H1 (cell line): Measurements from ENCODE around the gene CFAP74. TPM values are rescaled to one million over a fixed set of nuclear protein-coding genes. Genes with fewer than 3 reads are reported as not detected.

Experiments
- CTCF ChIA-PET: fragments of 300-600 bp; sonication (Branson Sonifier 250); formaldehyde crosslinking; loops from one replicate; lab custom pipeline; 2021; ENCODE audit not compliant: partially characterized antibody; lab: Charles Lee
- POLR2A ChIA-PET: fragments of 300-600 bp; sonication (Branson Sonifier 250); formaldehyde crosslinking; loops from one replicate; lab custom pipeline; 2021; ENCODE audit warnings: inconsistent platforms; ENCODE audit not compliant: partially characterized antibody; lab: Charles Lee
- DNase-seq, 2 experiments: peaks; one replicate each; pipeline versions ENCODE4 v3.0.0 to v3.0.0-alpha.2; 2010 to 2022; ENCODE audit warnings: low spot score in 2 of 2, low read depth in 1 of 2, mixed read lengths in 1 of 2
- FAIRE-seq: peaks from 2 replicates; lab custom pipeline; 2011; peaks lifted over from hg19 to GRCh38; lab: Jason Lieb, UNC
- H2AFZ ChIP-seq: 2 replicates; pipeline ENCODE4 v1.8.1; 2012; ENCODE audit warnings: low read length, inconsistent platforms
- H2AK5ac ChIP-seq: 2 replicates; pipeline ENCODE4 v1.6.1; 2013; ENCODE audit warnings: low read depth, low read length
- H2BK120ac ChIP-seq: replicated peaks from 2 replicates; pipeline ENCODE3; 2013; ENCODE audit warnings: low read depth, low read length, inconsistent platforms
- H2BK12ac ChIP-seq: 2 replicates; pipeline ENCODE4 v1.6.1; 2013; ENCODE audit warnings: low read depth, low read length
- H2BK15ac ChIP-seq: 2 replicates; pipeline ENCODE4 v1.6.1; 2013; ENCODE audit warnings: low read length
- H2BK20ac ChIP-seq: 2 replicates; pipeline ENCODE4 v1.6.1; 2013; ENCODE audit warnings: low read length
- H2BK5ac ChIP-seq: 2 replicates; pipeline ENCODE4 v1.6.1; 2013; ENCODE audit warnings: low read depth, low read length
- H3K14ac ChIP-seq: 2 replicates; pipeline ENCODE4 v1.6.1; 2013; ENCODE audit warnings: inconsistent platforms; ENCODE audit not compliant: insufficient read length
- H3K18ac ChIP-seq: 2 replicates; pipeline ENCODE4 v1.6.1; 2013; ENCODE audit warnings: low read length; ENCODE audit errors: extremely low read depth
- H3K23ac ChIP-seq: 2 replicates; pipeline ENCODE4 v1.6.1; 2013; ENCODE audit warnings: inconsistent platforms; ENCODE audit not compliant: insufficient read length
- H3K23me2 ChIP-seq: 2 replicates; pipeline ENCODE4 v1.6.1; 2013; ENCODE audit warnings: low read depth, low read length
- H3K27ac ChIP-seq: 2 replicates; pipeline ENCODE4 v1.6.1; 2011; ENCODE audit warnings: low read depth, low read length, inconsistent platforms
- H3K27me3 ChIP-seq, 4 experiments: replicated peaks in 1 of 4; 1 replicate in 1 of 4; 2 replicates in 3 of 4; pipeline versions ENCODE4 v1.6.1 to v1.8.1; 2011 to 2013; ENCODE audit warnings: low read length in 3 of 4, mild to moderate bottlenecking in 3 of 4, inconsistent platforms in 2 of 4, mixed read lengths in 2 of 4, moderate library complexity in 1 of 4; ENCODE audit not compliant: control insufficient read depth in 3 of 4, insufficient read depth in 3 of 4; ENCODE audit errors: extremely low read depth in 1 of 4
- H3K36me3 ChIP-seq, 4 experiments: 2 replicates each; pipeline versions ENCODE4 v1.6.1 to v1.8.1; 2011 to 2013; ENCODE audit warnings: mild to moderate bottlenecking in 4 of 4, low read length in 3 of 4, moderate library complexity in 2 of 4, control low read depth in 1 of 4, inconsistent platforms in 1 of 4; ENCODE audit not compliant: insufficient read depth in 4 of 4, control insufficient read depth in 2 of 4
- H3K4ac ChIP-seq: replicated peaks from 2 replicates; pipeline ENCODE3; 2013; ENCODE audit warnings: low read length, low read depth, mixed read lengths, inconsistent platforms; ENCODE audit not compliant: insufficient read length
- H3K4me1 ChIP-seq, 4 experiments: replicated peaks in 1 of 4; 1 replicate in 1 of 4; 2 replicates in 3 of 4; pipeline versions ENCODE4 v1.6.1 to v1.8.1; 2011 to 2013; ENCODE audit warnings: low read length in 3 of 4, inconsistent platforms in 2 of 4, mixed read lengths in 1 of 4; ENCODE audit not compliant: insufficient read depth in 4 of 4, control insufficient read depth in 3 of 4
- H3K4me2 ChIP-seq, 2 experiments: 2 replicates each; pipeline versions ENCODE4 v1.6.1 to v1.8.1; 2011 to 2013; ENCODE audit warnings: low read depth in 2 of 2, low read length in 2 of 2, control low read depth in 1 of 2, inconsistent platforms in 1 of 2, mild to moderate bottlenecking in 1 of 2; ENCODE audit not compliant: insufficient read depth in 1 of 2
- H3K4me3 ChIP-seq, 4 experiments: fragments of 200-600, 300-600 bp in 1 of 4; sonication (generic), shearing (Covaris generic), sonication (Bioruptor Twin) in 1 of 4; 2 replicates each; pipeline versions ENCODE4 v1.5.1 to v1.8.1; 2011 to 2016; ENCODE audit warnings: low read length in 4 of 4, low read depth in 3 of 4, control low read depth in 2 of 4, inconsistent platforms in 2 of 4, mild to moderate bottlenecking in 2 of 4, mixed read lengths in 1 of 4, moderate library complexity in 1 of 4; ENCODE audit not compliant: insufficient read depth in 2 of 4; ENCODE audit errors: extremely low read depth in 1 of 4
- H3K56ac ChIP-seq: replicated peaks from 2 replicates; pipeline ENCODE3; 2013; ENCODE audit warnings: low read depth, mild to moderate bottlenecking, mixed read lengths, low read length, inconsistent platforms; ENCODE audit not compliant: insufficient read length
- H3K79me1 ChIP-seq: 2 replicates; pipeline ENCODE4 v1.6.1; 2013; ENCODE audit warnings: low read depth, low read length, control low read depth
- H3K79me2 ChIP-seq, 2 experiments: 2 replicates each; pipeline versions ENCODE4 v1.6.1 to v1.8.1; 2012 to 2013; ENCODE audit warnings: low read length in 2 of 2, mild to moderate bottlenecking in 2 of 2, inconsistent platforms in 1 of 2; ENCODE audit not compliant: insufficient read depth in 2 of 2, control insufficient read depth in 1 of 2
- H3K9ac ChIP-seq, 4 experiments: replicated peaks in 1 of 4; 1 replicate in 1 of 4; 2 replicates in 3 of 4; pipeline versions ENCODE4 v1.6.1 to v1.8.1; 2011 to 2013; ENCODE audit warnings: low read depth in 3 of 4, low read length in 3 of 4, control low read depth in 2 of 4, mild to moderate bottlenecking in 2 of 4, moderate library complexity in 2 of 4, inconsistent platforms in 1 of 4; ENCODE audit errors: extremely low read depth in 1 of 4
- H3K9me3 ChIP-seq, 2 experiments: 2 replicates each; pipeline versions ENCODE4 v1.6.1 to v1.8.1; 2012 to 2013; ENCODE audit warnings: mild to moderate bottlenecking in 2 of 2, moderate library complexity in 2 of 2, control low read depth in 1 of 2, inconsistent platforms in 1 of 2, low read depth in 1 of 2, low read length in 1 of 2, mixed read lengths in 1 of 2; ENCODE audit not compliant: insufficient read depth in 2 of 2
- H4K20me1 ChIP-seq, 2 experiments: replicated peaks in 1 of 2; 2 replicates each; pipeline versions ENCODE3 to v1.8.1; 2011 to 2013; ENCODE audit warnings: inconsistent platforms in 2 of 2, low read length in 2 of 2, mild to moderate bottlenecking in 1 of 2; ENCODE audit not compliant: insufficient read depth in 2 of 2, control insufficient read depth in 1 of 2
- H4K5ac ChIP-seq: 2 replicates; pipeline ENCODE4 v1.6.1; 2013; ENCODE audit warnings: low read length, low read depth, mixed read lengths, inconsistent platforms; ENCODE audit not compliant: insufficient read length
- H4K8ac ChIP-seq: 2 replicates; pipeline ENCODE4 v1.8.0; 2013; ENCODE audit warnings: mild to moderate bottlenecking, moderate library complexity, low read length, inconsistent platforms; ENCODE audit not compliant: insufficient read depth; ENCODE audit errors: extremely low read depth
- H4K91ac ChIP-seq: replicated peaks from 2 replicates; pipeline ENCODE3; 2013; ENCODE audit warnings: low read length, mixed read lengths, inconsistent platforms; ENCODE audit not compliant: insufficient read length
- NANOG ChIP-seq: IDR thresholded peaks from 2 replicates; pipeline ENCODE4 v1.6.1; 2011; ENCODE audit warnings: low read length, low read depth, mild to moderate bottlenecking, inconsistent platforms; ENCODE audit not compliant: insufficient read depth, poor library complexity, severe bottlenecking
- POLR2AphosphoS5 ChIP-seq: IDR thresholded peaks from 2 replicates; pipeline ENCODE4 v1.6.1; 2011; ENCODE audit warnings: low read depth, low read length
- WGBS, 2 experiments: shearing (Covaris generic) in 1 of 2; methylation state at CpG; one replicate each; pipeline versions ENCODE4 v1.1.6 to v1.1.7; 2013 to 2015; ENCODE audit warnings: low lambda C conversion rate in 2 of 2, mixed read lengths in 2 of 2, inconsistent platforms in 1 of 2, low coverage in 1 of 2, missing lambda C conversion rate in 1 of 2; ENCODE audit not compliant: insufficient replicate concordance in 2 of 2, insufficient coverage in 1 of 2, insufficient read length in 1 of 2; ENCODE audit errors: extremely low coverage in 1 of 2, missing lambda C conversion rate in 1 of 2; 5-methylcytosine and 5-hydroxymethylcytosine counted together
- polyA plus RNA-seq, 7 experiments: library from polyadenylated mRNA; depleted of rRNA in 3 of 7; stranded (reverse) in 5 of 7; unstranded in 2 of 7; fragments of >200 nt in 5 of 7; fragments of 200-250 nt in 2 of 7; gene quantifications; 1 replicate in 5 of 7; 2 replicates in 1 of 7; 4 replicates in 1 of 7; pipeline versions ENCODE4 v1.2.1 to v1.2.3, GENCODE V29; 2011 to 2013; ENCODE audit warnings: missing spikeins in 2 of 7, mixed read lengths in 2 of 7
- total RNA-seq: library from RNA; stranded (reverse); fragmentation: NEBNext Ultra II Directional; extraction: Animal tissue kit (Norgen Biotek cat#: 25700); gene quantifications from 2 replicates; pipeline ENCODE4 v1.2.1, GENCODE V29; 2021

Gene CFAP74
- total and polyA plus RNA-seq, 2 of the 8 experiments (the other 6 are each of a cell fraction or from before 2014, with no cell fraction given), result 0.09 to 0.20 TPM

DNA sequence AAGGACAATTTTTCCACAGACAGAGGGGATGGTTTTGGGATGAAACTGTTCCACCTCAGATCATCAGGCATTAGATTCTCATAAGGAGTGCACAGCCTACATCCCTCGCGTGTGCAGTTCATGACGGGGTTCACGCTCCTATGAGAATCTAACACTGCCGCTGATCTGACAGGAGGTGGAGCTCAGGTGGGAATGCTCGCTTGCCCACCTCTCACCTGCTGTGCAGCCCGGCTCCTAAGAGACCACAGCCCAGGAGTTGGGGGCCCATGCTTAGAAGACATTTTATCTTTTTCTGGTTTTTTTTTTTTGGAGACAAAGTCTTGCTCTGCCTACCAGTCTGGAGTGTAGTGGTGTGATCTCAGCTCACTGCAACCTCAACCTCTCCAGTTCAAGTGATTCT lies 128.7 kb downstream of the CFAP74 start:
- Histone ChIP-seq H2BK120ac (no peak overlapping the region), H3K4me1 (no peaks in the 10 kb centered on the region; a peak in 1 of 7 replicates), H3K79me1 (peaks cover 11% of the 10 kb centered on the region), H2BK15ac (no peak overlapping the region), H4K91ac (no peak overlapping the region), H2BK12ac (no peak overlapping the region), H3K36me3 (peaks cover 8 to 30% (median 19%) of the 10 kb centered on the region in 4 experiments; a peak in 7 of 8 replicates), H3K9ac (no peak overlapping the region), H3K27me3 (no peaks in the 10 kb centered on the region), H2AFZ (no peak overlapping the region), H2BK20ac (no peak overlapping the region), H3K4ac (no peak overlapping the region), H3K18ac (no peak overlapping the region; the same call in 1 of the 2 replicates), H3K79me2 (peaks cover 84 to 100% of the 10 kb centered on the region in 2 experiments), H4K8ac (no peak overlapping the region), H3K4me2 (no peak overlapping the region), H4K20me1 (peaks cover 35 to 58% of the 10 kb centered on the region in 2 experiments), H3K27ac (no peak overlapping the region), H3K56ac (no peak overlapping the region), H4K5ac (no peak overlapping the region), H3K23ac (no peak overlapping the region), H2BK5ac (no peak overlapping the region), H3K9me3 (peaks cover 0 to 4% of the 10 kb centered on the region in 2 experiments; a peak in 1 of 4 replicates), H2AK5ac (no peak overlapping the region), H3K14ac (no peak overlapping the region), H3K4me3 (no peak overlapping the region), H3K23me2 (no peaks in the 10 kb centered on the region)
- TF ChIP-seq NANOG, result no peak
- TF ChIP-seq POLR2AphosphoS5, result peak; percentile 18; the same call in 1 of the 2 replicates
- DNase-seq, result no peak
- ChIA-PET POLR2A (interaction anchor here (1.0 to 5.2 kb wide), 3 partner anchors 8 to 13 kb away, joined by 3 to 32 read pairs (median 4); no protein-coding TSS in a partner anchor), CTCF (interaction anchor here (0.6 to 3.2 kb wide), 9 partner anchors 12 to 96 kb away, joined by 3 to 16 read pairs (median 3); no protein-coding TSS in a partner anchor)
- 94% methylated on average over 7 of the region's 7 CpGs; no CpG with 5 or more reads in 1 of the 2 experiments for WGBS, 2 experiments
- no peak for FAIRE-seq
